Left cardiac atrium (tissue), 4 donors: ENCODE data around the gene TRAF2. TPM values are rescaled to one million over a fixed set of nuclear protein-coding genes. Genes with fewer than 3 reads are reported as not detected.

Source experiments
- ATAC-seq, 2 donors: fragments of 200-7000 bp; cut with Tn5 transposase; one replicate each; pipeline ENCODE4 v1.9.1; 2020; ENCODE audit warnings: mild to moderate bottlenecking in 2 of 2, moderate library complexity in 2 of 2
- DNase-seq: peaks from one replicate; pipeline ENCODE4 v3.0.0-alpha.2; 2020
- intact Hi-C, 2 donors: fragments of 100-400 bp; cut with DNase I; formaldehyde crosslinking; loops; one replicate each; pipeline versions ENCODE4 v1.14.1 to v1.15.1; 2022 to 2023
- total RNA-seq, 2 donors: library from RNA; stranded (reverse); fragmentation: NEBNext Ultra II Directional; extraction: Animal tissue kit (Norgen Biotek cat#: 25700); gene quantifications; one replicate each; pipeline ENCODE4 v1.2.1, GENCODE V29; 2021
- donor health status: DM: no; HTN: yes; CAD: no.
- donor health status: DM: no; HTN: yes; CAD: no; lungs with severe emphysema.
- donor health status: DM: yes; HTN: yes; CAD: no.
- donor health status: Dilated cardiomyopathy.

The TRAF2 gene
- total RNA-seq, 2 donors from 2014 or later, result 8.8 to 11.8 TPM

DNA sequence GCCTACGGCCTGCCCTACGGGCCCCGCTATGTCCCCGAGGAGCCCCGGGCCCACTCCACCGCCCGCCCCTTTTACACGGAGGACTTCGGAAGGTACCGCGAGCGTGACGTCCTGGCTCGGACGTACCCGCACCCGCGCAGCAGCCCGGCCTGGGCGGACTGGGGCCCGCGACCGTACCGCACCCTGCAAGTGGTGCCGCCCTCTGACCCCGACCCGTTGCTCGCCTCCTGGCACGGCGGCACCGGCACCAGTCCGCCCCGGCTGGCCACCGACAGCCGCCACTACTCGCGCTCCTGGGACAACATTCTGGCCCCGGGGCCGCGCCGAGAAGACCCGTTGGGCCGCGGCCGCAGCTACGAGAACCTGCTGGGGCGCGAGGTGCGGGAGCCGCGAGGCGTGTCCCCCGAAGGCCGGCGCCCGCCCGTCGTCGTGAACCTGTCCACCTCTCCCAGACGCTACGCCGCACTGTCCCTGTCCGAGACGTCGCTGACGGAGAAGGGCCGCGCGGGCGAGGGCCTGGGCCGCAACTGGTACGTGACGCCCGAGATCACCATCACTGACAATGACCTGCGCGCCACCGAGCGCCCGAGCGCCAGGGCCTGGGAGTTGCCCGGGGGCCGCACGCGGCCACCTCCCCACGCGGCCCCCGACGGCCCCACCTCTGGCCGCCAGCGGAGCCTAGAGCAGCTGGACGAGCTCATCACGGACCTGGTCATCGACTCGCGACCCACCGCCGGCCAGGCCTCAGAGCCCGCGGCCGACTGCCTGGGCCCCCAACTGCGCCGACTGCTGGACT lies 40.7 kb upstream of the TRAF2 start:
- DNase-seq, result no peak
- intact Hi-C loops, result loop anchor here in 1 of 2 donors (10.0 kb wide), 1 partner anchor 51 kb away; the partner anchor contains the start of genes CCDC183 and TMEM141
- no peak for ATAC-seq

GRCh38 chr9:136846376-136847087 lies 39.8 kb upstream of the TRAF2 start:
- no peak for ATAC-seq
- intact Hi-C loops, result loop anchor here in 1 of 2 donors (10.0 kb wide), 1 partner anchor 52 kb away; the partner anchor contains the start of genes CCDC183 and TMEM141
- no peak for DNase-seq

- intact Hi-C loops, result loop anchor here in 1 of 2 donors (10.0 kb wide), 1 partner anchor 52 kb away; the partner anchor contains the start of genes CCDC183 and TMEM141
- ATAC-seq (peak; percentile 7 to 42), DNase-seq (peak; percentile 79)
These were observed 39.1 kb upstream of the TRAF2 start for GRCh38 chr9:136847088-136847825.

DNA sequence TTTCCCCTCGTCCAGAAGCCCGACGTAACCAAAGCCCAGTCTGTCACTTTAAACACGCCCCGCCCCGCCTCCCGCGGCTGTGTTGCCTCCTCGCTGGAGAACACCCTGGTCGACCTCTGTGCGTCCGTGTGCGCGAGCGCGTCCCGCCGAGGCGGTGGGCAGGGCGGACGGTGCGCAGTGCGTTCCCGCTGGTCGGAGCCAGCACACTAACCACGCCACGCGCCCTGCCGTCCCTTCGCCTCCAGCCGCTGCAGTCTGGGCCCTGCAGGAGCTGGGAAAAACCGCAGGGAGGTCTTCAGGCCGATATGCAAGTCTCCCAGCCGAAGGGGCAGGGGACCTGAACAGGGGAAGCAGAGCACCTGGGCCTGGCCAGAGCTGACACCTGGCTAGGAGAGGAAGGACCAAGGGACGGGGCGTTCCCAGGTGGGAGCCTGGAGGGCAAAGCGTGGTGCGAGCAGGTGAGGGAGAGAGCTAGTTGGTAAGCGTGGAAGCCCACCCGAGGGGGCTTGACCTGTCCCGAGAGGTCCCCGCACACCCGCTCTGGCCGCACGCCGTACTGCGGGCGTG lies 38.4 kb upstream of the TRAF2 start:
- intact Hi-C loops, result loop anchor here in 1 of 2 donors (2.0 to 10.0 kb wide), 2 partner anchors 53 to 93 kb away; partner anchors contain the start of genes CCDC183 and TMEM141
- DNase-seq (peak; percentile 94), ATAC-seq (peak; percentile 41 to 63)

DNA sequence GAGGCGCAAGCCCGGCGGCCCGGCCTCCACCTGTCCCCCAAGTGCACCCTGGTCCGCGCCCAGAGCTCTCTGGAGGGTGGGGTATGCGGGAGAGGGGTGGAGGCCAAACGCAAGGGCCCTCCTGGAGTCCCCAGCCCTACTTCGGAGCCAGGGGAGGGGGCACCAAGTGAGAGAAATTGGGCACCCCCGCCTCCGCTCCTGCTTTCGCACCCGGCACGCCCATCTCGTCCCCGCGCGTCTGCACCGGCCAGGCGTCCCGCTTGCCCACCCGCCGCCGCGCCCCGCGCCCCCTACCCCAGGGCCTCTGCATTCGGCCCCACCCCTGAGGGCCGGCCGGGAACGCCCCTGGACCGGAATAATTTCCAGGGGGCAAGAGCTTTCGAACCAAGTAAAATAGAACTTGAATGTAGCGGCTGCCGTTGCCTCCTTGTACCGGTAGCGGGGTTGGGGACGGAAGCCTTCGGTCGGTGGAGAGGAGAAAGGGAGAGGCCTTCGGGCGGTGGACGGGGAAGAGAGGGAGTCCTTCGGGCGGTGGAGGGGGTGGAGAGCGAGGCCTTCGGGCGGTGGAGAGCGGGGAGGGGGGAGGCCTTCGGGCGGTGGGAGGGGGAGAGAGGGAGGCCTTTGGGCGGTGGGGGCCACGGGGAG lies 37.8 kb upstream of the TRAF2 start:
- DNase-seq (peak; percentile 66), ATAC-seq (peak; percentile 15 to 35)
- intact Hi-C loops, result loop anchor here in 1 of 2 donors (2.0 to 10.0 kb wide), 2 partner anchors 54 to 92 kb away; partner anchors contain the start of genes CCDC183 and TMEM141

DNA sequence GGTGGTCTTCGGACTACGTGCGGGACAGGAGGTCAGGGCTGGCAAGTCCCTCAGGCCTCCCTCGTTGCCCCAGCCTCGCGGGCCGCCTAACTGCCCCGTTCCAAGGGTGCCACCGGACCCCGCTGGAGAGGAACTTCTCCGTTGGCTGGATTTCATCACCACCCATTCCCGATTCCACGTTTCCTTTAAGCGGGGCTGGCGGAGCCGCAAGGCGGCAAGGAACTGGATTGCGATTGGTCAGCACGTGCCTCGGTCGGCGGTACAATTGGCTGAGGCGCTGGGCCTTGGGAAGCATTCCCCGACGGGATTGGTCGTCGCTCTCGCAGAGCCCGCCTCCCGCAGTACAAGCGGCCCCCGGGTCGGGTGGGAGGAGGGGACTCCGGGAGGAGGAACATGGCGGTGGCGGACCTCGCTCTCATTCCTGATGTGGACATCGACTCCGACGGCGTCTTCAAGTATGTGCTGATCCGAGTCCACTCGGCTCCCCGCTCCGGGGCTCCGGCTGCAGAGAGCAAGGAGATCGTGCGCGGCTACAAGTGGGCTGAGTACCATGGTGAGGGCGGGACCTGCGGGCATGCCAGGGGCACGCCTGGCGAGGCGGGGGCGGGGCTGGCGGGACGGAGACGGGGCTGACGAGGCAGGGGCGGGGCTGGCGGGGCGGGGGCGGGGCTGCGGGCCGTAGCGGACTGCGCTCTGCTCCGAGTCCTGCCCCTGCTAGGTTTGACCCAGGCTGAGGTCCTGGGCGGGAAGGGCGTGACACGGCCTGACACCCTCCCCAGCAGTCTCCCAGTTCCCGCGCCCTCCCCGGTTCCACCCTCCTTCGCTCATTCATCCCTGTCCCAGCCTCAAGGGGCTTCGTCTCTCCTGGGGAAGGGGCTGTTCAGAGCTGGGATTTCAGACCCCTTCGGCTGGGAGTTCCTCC lies 37.0 kb upstream of the TRAF2 start, which contains the start of gene PHPT1:
Gene PHPT1, plus strand, starts transcription at position 372 of the 922 bp plus-strand sequence. Its CDS starts 22 bp downstream, at position 394.
- intact Hi-C loops, result loop anchor here in 1 of 2 donors (2.0 to 10.0 kb wide), 2 partner anchors 54 to 92 kb away; partner anchors contain the start of genes CCDC183 and TMEM141
- ATAC-seq, result peak; percentile 85 to 87
- peak; percentile 99 for DNase-seq

GRCh38 chr9:136849960-136850865 lies 36.1 kb upstream of the TRAF2 start:
- intact Hi-C loops, result loop anchor here in 1 of 2 donors (2.0 to 10.0 kb wide), 2 partner anchors 55 to 91 kb away; partner anchors contain the start of genes CCDC183 and TMEM141
- ATAC-seq (no peak), DNase-seq (peak; percentile 40)

- DNase-seq, result peak; percentile 26
These were observed 35.2 kb upstream of the TRAF2 start for GRCh38 chr9:136850866-136851775.

DNA sequence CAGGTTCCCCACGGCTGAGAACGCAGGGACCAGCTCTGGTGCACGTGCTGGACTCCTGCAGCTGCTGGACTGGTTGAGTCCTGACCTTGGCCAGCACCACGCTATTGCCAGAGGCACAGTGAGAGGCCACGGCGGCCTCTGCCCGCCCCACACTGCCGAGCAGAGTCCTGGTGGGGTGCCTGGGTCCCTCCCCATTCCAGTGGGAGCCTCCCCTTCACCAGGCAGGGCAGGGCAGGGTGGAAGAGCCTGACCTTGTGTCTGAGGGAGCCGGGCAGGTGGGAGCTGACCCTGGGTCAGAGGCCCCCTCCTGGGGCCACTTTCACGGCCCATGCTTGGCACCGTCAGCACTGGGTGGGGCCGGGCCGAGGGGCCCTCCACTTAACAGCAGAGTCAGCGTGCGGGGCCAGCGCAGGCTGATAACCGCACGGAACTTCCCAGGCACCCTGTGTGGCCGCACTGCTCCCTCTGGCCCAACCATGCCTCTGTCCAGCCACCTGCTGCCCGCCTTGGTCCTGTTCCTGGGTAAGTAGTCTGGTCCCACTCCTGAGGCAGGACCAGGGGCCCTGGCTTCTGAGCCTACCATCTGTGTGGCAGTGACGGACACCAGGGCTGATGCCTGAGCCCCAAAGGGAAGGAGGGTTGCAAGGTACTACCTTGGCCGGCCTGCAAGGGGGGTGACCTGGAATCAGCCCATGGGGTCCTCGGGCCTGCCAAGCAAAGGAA lies 34.2 kb upstream of the TRAF2 start, which contains the start of gene MAMDC4:
Gene MAMDC4, plus strand, starts transcription at position 406 of the 723 bp plus-strand sequence. Its CDS starts 71 bp downstream, at position 477.
- ATAC-seq (no peak), DNase-seq (peak; percentile 26)
- intact Hi-C loops, result no loop called here

More at GRCh38 chr9:136850866-136851775, 35.2 kb upstream of the TRAF2 start:
- ATAC-seq, result no peak
- intact Hi-C loops, result no loop called here

DNA sequence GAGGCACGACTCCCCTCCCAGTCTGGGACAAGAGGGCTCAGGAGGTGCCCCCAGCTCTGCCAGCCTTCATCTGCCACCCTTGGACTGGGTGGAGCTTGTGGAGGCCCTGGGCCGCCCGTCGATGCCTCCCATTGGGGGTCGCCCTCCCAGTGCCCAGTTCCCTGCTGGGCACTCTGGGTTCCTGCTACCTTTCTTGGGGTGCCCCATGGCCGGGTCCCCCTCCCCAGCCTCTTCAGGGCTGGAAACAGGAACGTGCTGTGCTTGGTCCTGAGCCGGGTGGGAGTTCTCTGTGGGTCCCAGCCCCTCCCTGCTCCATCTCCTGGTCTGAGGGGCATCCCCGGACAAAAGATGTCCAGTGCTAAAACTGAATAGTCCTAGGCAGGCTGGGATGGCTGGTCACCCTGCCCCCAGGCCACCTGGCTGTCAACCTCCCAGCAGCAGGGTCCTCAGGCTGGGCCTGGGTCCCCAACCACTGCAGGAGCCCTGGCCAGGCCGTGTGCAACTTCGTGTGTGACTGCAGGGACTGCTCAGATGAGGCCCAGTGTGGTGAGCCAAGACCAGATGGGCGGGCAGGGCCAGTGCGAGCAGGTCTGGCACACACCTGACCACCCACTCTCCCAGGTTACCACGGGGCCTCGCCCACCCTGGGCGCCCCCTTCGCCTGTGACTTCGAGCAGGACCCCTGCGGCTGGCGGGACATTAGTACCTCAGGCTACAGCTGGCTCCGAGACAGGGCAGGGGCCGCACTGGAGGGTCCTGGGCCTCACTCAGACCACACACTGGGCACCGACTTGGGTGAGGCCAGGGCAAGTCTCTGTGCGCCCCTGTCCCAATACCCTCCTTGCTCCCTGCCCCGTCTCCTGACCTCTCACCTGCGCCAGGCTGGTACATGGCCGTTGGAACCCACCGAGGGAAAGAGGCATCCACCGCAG lies 33.4 kb upstream of the TRAF2 start:
- ATAC-seq, result no peak
- intact Hi-C loops, result no loop called here
- peak; percentile 25 for DNase-seq

DNA sequence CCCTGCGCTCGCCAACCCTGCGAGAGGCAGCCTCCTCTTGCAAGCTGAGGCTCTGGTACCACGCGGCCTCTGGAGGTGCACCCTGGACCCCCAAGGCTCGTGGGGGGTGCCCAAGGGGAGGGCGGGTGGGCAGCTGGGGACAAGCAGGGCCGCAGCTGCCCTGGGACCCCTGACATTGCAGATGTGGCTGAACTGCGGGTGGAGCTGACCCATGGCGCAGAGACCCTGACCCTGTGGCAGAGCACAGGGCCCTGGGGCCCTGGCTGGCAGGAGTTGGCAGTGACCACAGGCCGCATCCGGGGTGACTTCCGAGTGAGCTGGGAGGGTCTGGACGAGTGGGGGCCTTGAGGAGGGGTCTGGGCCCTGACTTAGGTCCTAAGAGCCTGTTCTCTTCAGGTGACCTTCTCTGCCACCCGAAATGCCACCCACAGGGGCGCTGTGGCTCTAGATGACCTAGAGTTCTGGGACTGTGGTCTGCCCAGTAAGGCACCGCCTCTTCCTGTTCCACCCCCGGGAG lies 32.7 kb upstream of the TRAF2 start:
- intact Hi-C loops, result no loop called here
- peak; percentile 24 for DNase-seq
- ATAC-seq, result no peak

GRCh38 chr9:136854113-136854841 lies 32.0 kb upstream of the TRAF2 start:
- intact Hi-C loops, result no loop called here
- ATAC-seq, result no peak
- DNase-seq, result peak; percentile 26
